SH-SY5Y (cell line): Measurements from ENCODE around the gene OBSCN.

ENCODE experiments used
- GATA2 ChIP-seq: IDR thresholded peaks from 2 replicates; pipeline ENCODE4 v1.6.1; 2011; ENCODE audit warnings: mild to moderate bottlenecking, low read depth, low read length
- GATA3 ChIP-seq: IDR thresholded peaks from 2 replicates; pipeline ENCODE4 v1.6.1; 2011; ENCODE audit warnings: low read depth, mild to moderate bottlenecking, low read length, moderate library complexity

DNA sequence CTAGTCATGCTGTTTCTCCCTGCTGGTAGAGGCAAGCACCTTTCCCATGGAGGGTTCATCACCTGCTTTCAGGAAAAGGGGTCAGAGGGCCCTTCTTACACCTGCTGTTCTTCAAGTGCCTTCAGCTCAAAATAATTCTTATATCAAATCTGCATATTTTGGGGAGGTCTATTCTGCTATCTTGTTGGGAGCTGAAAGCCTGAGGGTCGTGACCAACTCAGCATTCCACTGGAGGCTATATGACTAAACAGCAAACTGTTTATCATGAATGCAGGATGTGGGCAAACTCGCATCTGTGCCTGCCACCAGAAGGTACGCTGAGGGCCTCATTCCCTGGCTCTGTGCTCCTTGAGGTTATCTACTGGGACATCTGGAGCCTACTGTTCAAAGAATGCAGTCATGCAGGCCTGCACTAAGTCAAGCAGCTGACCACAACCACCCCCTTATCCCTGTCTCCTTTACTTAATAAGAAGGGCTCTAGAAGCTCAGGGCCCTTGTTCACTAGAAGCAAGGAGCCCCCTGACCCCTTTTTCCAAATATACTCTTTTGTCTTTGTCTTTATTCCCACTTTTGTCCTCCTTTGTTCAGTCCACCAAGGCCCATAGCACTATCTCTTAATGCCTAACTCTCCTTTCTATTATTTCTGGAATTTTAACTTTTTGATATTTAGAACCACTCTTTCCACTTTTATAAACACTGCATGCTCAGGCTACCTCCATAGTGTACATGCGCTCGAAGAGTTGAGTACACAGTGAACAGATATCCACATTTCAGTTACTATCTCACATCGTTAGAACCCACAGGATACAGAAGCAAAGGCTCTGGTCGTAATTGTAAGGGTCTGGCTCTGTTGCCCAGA is 213.4 kb downstream of the OBSCN start:
- TF ChIP-seq GATA2 (no peak), GATA3 (no peak)
